Measurements from ENCODE around the gene FSD1.

GRCh38 chr19:4358709-4359626, 54.6 kb downstream of the FSD1 start:
- TF ChIP-seq TAF1 (IDR thresholded peaks at IDR 0.05; ENCODE audit: borderline replicate concordance, insufficient read depth, low read length): no peak
- TF ChIP-seq REST (IDR thresholded peaks at IDR 0.05; ENCODE audit: insufficient read depth in 1 of 2, low read depth in 2 of 2, low read length in 2 of 2): no peak
- TF ChIP-seq POLR2AphosphoS5 (IDR thresholded peaks at IDR 0.05; ENCODE audit: low read depth, low read length): no peak; the same call in none of the 2 replicates
- no peak for TF ChIP-seq SIN3A (IDR thresholded peaks at IDR 0.05; ENCODE audit: borderline replicate concordance, insufficient read depth, low read length)
- no peak for TF ChIP-seq FOXP2 (optimal IDR thresholded peaks at IDR 0.05; ENCODE audit: borderline replicate concordance, extremely low read depth, extremely low read length, insufficient read depth)

All from PFSK-1 (cell line).